HG02840 (cell line): ENCODE data around the gene ANKRD13B.
"Not testable (repeated sequence)": the region's sequence is repeated elsewhere in the genome, so short reads cannot be mapped to it uniquely, and the experiment has no call there.

Experiments
- ATAC-seq: cut with Tn5 transposase; IDR thresholded peaks from one replicate; pipeline ENCODE4 v1.9.1; 2021; ENCODE audit warnings: mild to moderate bottlenecking, moderate library complexity, moderate number of reproducible peaks; ENCODE audit not compliant: unreplicated experiment, low FRiP score

The ANKRD13B gene

DNA sequence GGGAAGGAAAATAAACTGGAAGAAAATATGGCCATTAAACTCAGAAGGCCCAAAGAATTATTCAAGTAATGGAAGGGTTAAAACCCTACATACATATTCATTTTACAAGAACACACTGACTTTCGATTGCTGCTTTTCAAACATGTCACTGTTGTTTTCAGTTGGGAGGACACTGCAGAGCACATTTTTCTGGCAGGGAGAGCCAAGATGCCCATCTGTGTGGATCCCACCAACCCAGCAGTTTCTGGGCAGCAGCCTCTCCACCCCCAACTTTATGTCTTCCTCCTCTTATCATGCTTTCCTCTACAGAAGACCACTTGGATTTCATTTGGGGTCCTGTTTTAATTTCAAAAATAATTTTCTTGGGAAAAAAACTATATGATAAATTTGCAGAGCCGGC is 36.9 kb downstream of the ANKRD13B start:
- ATAC-seq, result no peak

DNA sequence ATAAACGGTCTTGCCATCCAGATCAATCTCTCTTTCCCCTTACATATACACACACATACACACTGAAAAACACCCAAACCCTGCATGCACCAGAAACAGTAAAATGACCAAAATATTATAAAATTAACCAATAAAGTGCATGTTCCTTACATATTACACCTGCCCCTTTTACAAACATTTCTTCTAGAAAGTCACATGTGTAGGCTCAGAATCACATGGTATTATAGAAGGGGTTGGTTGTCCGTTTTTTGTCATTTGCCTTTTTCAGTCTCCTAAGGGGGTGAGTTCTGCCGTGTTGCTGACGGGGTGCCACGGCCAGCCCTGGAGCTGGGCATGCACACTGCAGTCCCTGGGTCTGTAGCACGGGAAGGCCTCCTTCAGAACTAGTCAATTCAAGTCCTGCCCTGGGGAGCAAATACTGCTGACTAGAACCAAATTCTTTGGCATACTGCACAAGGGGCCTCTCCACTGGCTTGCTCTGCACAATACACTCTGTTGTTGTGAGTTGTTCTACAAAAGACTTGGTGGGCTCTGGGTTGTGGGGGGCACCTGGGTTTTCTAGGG is 37.8 kb downstream of the ANKRD13B start:
- no peak for ATAC-seq

DNA sequence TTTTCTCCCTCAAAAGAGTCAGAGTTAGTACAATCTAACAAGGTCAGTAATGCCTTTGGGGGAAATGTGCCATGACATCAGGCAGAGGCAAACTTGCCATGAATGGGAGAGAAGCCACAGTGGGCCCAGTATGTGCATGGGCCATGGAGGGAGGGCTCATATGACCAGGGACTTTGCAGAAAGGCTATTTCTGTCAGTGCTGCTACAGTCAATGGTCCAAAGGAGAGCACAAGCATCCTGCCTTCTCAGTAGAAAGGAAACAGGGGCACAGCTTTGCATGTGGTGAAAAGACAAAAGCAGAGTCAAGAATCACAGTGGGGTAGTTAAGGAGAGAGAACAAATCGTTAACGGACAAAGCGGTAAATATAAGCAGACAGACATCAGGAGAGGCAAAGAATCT is 41.0 kb downstream of the ANKRD13B start:
- no peak for ATAC-seq

DNA sequence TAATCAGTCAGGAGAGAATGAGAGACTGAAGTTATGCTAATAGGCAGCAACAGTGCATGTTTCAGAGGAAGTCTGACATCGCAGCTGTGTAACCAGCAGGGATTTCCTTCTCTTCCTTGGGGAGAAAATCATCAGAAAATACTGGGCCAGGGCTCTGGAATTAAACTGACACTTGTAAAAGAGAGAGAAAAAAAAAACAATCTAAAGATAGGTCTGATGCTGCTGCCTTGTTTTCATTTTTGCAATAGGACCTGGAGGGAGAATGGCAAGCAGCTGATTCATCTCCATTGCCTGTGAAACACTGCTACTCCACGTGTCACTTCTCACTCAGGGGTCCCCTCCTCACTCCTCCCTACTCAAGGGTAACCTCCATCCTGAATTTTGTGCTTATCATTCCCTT is 47.5 kb downstream of the ANKRD13B start:
- ATAC-seq, result no peak

DNA sequence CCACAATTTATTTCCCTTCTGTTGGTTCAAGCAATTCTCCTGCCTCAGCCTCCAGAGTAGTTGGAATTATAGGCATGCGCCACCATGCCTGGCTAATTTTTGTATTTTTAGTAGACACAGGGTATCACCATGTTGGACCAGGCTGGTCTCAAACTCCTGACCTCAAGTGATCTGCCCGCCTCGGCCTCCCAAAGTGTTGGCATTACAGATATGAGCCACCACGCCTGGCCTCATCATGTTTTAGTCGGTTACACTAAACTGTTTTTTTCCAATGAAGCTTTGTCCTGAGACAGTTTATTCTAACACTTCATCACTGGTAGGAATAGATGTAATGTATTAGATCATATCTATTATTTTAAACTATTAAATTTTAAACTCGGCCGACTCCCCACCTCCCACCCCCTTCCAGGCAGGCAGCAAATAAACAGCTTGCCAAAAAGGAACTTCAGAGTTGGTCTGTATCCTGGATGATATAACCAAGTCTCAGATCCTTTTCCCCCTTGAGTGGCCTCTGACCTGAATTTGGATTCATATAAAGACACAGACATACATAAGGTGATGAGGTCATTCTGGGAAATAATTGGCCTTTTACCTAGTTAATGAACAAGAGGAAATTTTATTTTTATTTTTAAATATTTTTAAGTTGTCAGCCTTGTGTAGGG is 48.2 kb downstream of the ANKRD13B start:
- ATAC-seq, result no peak

DNA sequence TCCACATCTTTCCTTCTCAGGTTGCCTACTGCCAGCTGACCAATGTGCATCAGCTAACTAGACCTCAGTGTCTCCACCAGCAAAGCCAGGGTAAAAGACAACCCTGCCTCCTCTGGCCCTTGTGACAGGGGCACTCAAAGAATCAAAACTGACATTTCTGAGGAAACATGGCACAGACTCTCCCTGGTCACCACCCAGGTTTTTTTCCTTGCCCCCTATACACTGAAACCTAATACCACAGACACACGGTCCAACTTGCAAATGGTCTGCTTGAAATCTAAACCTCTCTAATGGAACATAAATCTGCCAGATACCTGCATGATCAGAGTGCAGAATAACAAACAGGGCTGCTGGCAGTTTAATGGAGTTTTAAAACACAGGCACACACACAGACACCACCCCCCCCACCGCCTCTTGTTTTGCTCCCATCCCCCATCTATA is 49.3 kb downstream of the ANKRD13B start:
- no peak for ATAC-seq

DNA sequence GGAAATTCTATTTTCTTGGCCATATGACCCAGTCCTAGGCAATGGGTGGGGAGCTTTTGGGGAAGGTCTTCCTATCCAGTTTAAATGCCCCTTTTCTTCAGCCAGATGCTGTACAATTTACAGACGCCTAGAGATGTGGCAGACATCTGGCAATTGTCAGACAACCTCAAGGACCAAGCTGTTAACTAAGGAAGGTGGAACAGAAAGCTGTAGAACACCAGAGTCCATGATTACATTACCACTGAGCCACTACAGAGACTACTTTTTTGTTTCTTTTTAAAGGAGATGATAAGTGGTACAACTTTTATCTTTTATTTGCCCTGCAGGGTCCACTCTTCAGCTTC is 50.9 kb downstream of the ANKRD13B start:
- ATAC-seq, result no peak

DNA sequence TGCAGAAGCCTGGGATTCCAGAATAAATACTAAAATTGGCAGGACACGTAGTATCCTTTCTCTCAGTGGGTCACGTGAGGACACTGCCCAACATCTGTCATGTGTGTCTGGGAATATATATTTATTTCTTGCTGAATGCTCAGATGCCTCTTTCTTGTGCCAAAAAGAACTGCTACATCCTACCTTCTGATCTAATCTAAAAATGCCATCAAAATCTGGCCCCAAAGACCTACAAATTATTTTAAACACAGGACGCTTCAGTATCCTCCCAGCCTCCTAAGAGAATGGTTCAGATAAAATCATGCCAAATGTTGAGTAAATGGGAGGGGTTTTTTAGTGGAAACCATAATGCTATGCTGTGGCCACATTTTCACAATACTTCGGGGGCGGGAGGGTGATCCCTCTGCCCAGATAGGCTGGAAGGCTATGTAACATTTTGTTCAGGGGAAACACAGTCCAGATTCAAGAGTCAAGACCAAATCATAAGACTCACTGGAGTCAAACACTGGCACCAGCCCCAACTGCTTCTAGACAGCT is 52.7 kb downstream of the ANKRD13B start:
- ATAC-seq, result no peak

DNA sequence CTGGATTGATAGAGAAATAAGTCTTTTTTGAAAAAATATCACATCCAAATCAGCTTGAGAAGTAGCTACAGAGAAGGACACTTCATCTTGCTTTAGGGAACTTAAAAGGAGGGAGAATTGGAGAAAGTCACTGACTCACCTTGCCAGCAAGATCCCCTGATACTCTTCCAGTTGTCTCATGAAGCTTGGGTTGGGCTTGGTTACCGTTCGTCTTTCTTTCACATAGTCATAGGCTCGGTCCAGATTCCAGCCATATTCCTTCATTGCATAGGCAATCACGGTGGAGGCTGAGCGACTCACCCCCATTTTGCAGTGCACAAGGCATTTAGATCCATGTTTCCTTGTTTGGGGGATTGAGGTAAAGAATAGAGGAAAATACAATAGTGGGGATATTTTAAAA is 55.1 kb downstream of the ANKRD13B start:
- ATAC-seq, result no peak

DNA sequence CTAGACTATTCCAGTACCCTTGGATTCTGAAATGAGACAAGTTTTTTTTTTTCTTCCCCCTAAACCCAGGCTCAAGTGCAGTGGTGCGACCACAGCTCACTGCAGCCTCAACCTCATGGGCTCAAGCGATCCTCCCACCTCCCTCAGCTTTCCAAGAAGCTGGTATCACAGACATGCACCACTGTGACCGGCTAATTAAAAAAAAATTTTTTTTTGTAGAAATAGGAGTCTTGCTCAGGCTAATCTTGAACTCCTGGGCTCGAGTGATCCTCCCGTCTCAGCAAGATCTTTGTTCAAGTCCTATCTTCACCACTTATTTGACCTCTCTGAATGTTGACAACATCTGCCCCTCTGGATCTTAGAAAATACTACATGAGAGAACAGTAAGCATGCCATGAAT is 56.4 kb downstream of the ANKRD13B start:
- no peak for ATAC-seq

DNA sequence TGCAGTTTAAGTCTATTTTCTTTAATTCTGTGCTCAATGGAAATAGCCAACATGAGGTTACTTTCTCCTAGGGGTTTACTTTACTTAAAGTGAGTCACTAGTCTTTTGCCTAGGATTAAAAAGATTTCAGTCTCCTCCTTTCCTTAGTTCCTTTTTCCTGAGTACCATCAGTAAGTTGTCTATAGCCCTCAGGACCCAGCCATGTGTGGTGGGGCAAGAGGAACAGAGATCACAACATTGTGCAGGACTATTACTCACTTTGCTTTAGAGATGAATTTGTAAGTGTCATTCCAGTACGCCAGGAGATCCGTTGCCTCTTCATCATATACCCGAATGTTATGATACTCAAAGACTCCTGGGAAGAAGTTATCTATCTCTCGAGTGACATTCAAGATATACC is 57.5 kb downstream of the ANKRD13B start:
- no peak for ATAC-seq

DNA sequence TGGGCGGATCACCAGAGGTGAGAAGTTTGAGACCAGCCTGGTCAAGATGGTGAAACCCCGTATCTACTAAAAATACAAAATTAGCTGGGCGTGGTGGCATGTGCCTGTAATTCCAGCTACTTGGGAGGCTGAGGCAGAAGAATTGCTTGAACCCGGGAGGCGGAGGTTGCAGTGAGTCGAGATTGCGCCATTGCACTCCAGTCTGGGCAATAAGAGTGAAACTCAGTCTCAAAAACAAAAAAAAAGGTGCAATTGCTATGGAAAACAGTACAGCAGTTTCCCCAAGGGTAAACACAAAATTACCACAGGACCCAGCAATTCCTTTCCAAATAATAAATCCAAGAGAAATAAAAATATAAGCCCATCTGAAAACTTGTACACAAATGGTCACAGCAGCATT is 59.0 kb downstream of the ANKRD13B start:
- not testable (repeated sequence) for ATAC-seq

DNA sequence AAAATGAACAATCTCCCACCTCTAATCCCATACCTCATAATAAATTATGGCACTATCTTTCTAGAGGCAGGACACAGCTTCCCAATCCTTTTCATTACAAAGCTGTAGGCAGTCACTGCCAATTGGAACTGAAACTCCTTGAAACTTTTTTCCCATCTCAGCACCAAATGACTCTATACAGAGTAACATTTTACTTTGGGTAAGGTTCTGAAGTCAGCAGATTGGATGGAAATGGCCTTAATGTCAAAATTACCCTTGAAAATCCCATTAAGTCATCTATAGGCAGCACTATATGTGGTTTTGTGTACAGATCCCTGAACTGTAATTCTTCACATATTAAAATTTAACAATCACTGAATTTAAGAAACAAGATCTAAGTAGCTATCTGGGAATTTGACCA is 60.0 kb downstream of the ANKRD13B start:
- ATAC-seq, result no peak

DNA sequence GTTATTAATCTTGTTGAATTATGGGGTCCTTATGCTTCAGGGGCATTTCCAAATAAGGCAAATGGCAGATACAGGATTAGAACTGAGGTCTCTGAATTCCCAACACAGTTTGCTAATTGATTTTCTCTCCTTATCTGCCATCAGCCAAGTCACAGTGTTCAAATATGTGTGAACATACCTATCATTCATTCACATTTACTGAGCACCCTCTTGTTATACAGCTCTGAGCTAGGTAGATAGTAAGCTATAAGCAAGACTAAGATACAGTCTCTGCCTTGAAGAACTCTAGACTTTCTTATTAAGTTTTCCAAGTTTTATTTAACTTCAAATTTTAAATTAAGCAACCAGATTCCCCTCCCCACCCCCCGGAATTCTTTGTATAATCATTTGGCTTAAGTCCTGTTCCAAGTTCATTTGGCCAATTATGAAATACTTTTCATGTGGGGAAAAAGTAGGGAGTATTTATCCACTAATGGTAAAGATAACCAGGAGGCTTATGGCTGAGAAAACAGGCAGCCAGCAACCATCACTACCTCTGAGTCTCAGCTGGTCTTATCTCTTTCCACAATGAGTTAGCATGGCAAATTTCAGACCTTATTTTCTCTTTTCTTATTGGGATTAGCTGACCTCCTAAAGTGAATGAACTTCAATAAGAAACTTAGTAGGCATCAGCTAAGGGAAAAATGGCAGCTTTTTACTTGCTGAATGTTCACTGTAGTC is 61.2 kb downstream of the ANKRD13B start:
- no peak for ATAC-seq

DNA sequence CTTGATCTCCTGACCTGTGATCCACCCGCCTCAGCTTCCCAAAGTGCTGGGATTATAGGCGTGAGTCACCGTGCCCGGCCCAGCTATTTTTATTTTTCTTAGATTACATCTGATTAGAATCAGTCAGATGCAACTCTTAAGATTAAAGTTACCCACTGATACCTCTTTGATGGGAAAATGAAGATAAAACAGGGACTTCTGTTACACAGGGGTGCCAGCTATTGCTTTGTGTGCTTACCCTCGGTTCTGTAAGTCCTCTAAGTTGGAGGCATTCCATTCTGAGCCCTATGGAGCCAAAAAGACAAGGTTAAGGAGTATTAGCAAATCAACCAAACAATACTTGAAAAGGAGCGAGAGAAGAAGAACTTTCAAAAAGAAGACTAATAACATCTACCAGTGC is 62.4 kb downstream of the ANKRD13B start:
- ATAC-seq, result no peak

DNA sequence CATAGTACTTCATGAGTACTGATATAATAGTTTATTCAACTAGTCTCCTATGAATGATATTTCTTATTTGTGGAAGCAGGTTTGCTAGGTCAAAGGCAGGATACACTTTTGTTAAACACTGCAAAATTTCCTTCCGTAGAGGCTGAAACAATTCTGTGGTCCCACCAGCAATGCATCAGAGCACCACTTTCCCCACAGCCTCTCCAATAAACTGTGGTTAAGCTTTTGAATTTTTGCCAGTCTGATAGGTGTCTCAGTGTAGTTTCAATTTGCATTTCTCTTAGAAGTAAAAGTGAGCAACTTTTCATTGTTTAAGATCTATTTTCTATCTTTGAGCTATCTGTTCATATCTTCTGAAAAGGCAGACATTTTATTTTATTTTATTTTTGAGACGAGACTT is 66.2 kb downstream of the ANKRD13B start:
- ATAC-seq, result no peak

DNA sequence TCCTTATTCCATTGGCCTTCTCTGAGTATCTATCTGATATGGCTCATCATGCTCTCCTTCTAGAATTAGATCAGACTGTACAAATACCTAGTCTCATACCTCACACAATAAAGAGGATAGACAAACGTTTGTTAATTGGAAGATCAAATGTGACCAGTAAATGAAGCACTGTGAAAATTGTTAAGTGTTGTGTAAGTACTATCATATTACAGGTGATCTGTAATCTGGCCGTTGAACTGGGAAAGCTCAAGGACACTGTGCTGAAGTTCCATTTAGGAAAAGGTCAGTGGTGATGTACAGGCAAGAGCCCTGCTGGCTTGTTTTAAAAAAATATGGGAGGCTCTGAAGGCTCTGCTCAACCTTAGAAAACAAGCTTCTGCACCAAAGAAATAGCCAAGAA is 68.3 kb downstream of the ANKRD13B start:
- no peak for ATAC-seq

DNA sequence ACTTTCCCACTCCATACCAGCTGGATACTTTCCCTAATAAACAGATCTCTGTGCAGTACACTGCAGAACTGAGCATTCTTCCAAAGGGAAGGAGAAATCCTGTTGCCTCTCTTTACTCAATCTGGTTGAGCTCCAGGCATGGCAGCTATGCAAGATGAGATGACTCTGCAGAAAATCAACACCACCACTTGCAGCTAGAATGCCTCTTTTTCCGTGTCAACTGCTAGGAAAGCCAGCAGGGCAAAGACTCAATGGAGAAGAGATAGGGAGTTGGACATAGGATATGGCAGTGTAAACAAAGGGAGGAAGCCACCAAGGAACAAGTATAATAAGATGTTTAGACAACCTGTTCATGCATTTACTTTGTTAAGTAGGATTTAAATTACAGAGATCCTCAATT is 70.2 kb downstream of the ANKRD13B start:
- no peak for ATAC-seq
